ENCODE results near the gene RMC1.

GRCh38 chr18:23539911-23540525 is 36.7 kb downstream of the RMC1 start:
- TF ChIP-seq EZH2phosphoT487 (IDR thresholded peaks at IDR 0.05) (no peak), EZH2 (IDR thresholded peaks at IDR 0.05) (no peak)
